Esophagus (tissue), 2 donors: Measurements from ENCODE around the gene DEFB110. TPM values are rescaled to one million over a fixed set of nuclear protein-coding genes. Genes with fewer than 3 reads are reported as not detected.

ENCODE experiments used
- H3K27ac ChIP-seq, 2 donors: one replicate each; pipeline ENCODE4 v1.5.1; 2013; ENCODE audit warnings: low read depth in 2 of 2, mild to moderate bottlenecking in 2 of 2, inconsistent platforms in 1 of 2, low read length in 1 of 2, moderate library complexity in 1 of 2
- H3K27me3 ChIP-seq, 2 donors: one replicate each; pipeline ENCODE4 v1.6.1; 2013; ENCODE audit warnings: low read length in 2 of 2, control low read depth in 1 of 2, mild to moderate bottlenecking in 1 of 2; ENCODE audit not compliant: insufficient read depth in 2 of 2, control insufficient read depth in 1 of 2
- H3K36me3 ChIP-seq, 2 donors: one replicate each; pipeline ENCODE4 v1.6.1; 2013; ENCODE audit warnings: low read length in 1 of 2; ENCODE audit not compliant: control insufficient read depth in 2 of 2, insufficient read depth in 2 of 2
- H3K4me1 ChIP-seq, 2 donors: one replicate each; pipeline ENCODE4 v1.6.1; 2013; ENCODE audit warnings: low read length in 1 of 2; ENCODE audit not compliant: control insufficient read depth in 2 of 2, insufficient read depth in 2 of 2
- H3K4me3 ChIP-seq, 2 donors: one replicate each; pipeline ENCODE4 v1.5.1; 2013; ENCODE audit warnings: low read length in 2 of 2, mild to moderate bottlenecking in 2 of 2, low read depth in 1 of 2, moderate library complexity in 1 of 2
- H3K9me3 ChIP-seq, 2 donors: one replicate each; pipeline ENCODE4 v1.6.1; 2013; ENCODE audit warnings: mild to moderate bottlenecking in 2 of 2, low read depth in 1 of 2, low read length in 1 of 2, moderate library complexity in 1 of 2; ENCODE audit not compliant: control insufficient read depth in 2 of 2, insufficient read depth in 1 of 2
- WGBS, 2 donors: extraction: QIAGEN DNeasy Blood & Tissue Kit; methylation state at CpG; one replicate each; pipeline ENCODE4 v1.1.7; 2013; 5-methylcytosine and 5-hydroxymethylcytosine counted together
- polyA plus RNA-seq, 2 donors: library from polyadenylated mRNA; stranded (reverse); fragments of 200-250 nt; gene quantifications; one replicate each; pipeline ENCODE4 v1.2.3, GENCODE V29; 2013
- donor health status: healthy with polysubstance abuse.
- donor health status: Bipolar disorder and iron deficiency.

DEFB110 gene
- not detected for polyA plus RNA-seq

DNA sequence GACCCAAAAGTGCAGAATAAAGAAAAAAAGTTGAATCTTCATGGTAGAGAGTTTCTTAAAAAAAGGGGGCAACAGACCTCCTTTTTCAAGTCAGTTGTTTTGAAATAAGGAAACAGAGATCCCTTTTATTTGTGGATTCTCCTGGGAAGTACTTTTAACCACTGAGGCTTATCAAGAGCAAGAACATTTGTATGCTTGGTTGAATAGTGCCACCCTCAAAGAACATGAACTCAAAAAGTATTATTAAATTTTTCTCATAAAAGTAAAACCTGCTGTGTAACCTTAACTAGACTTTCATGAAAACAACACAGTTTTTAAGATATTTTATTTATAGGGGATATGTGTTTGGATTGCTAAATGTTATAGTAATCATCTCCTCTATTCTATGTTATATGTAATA is at the start of gene DEFB110:
Gene DEFB110 (minus strand): TSS at position 101 of the 400 bp plus-strand sequence. CDS start 59 bp downstream, at position 42.
- Histone ChIP-seq H3K36me3 (no peaks in the 10 kb centered on the region), H3K4me1 (no peaks in the 10 kb centered on the region), H3K27me3 (no peaks in the 10 kb centered on the region), H3K9me3 (no peaks in the 10 kb centered on the region), H3K4me3 (no peak within 1 kb of the TSS), H3K27ac (no peak within 1 kb of the TSS)

GRCh38 chr6:50070101-50070500 is 48.3 kb upstream of the DEFB110 start:
- 74 to 80% methylated on average over 2 of the region's 2 CpGs for WGBS, 2 donors
- H3K36me3 ChIP-seq: no peaks in the 10 kb centered on the region
- H3K9me3 ChIP-seq: no peaks in the 10 kb centered on the region
- no peak overlapping the region for H3K27ac ChIP-seq
- H3K27me3 ChIP-seq: no peaks in the 10 kb centered on the region
- no peak overlapping the region for H3K4me3 ChIP-seq
- no peaks in the 10 kb centered on the region for H3K4me1 ChIP-seq

- no peak overlapping the region for H3K27ac ChIP-seq
- H3K9me3 ChIP-seq: no peaks in the 10 kb centered on the region
- H3K27me3 ChIP-seq: no peaks in the 10 kb centered on the region
- H3K36me3 ChIP-seq: no peaks in the 10 kb centered on the region
- no peak overlapping the region for H3K4me3 ChIP-seq
- H3K4me1 ChIP-seq: no peaks in the 10 kb centered on the region
- 10 to 11% methylated on average over 2 of the region's 2 CpGs for WGBS, 2 donors
Observed at GRCh38 chr6:50062051-50062450, 40.3 kb upstream of the DEFB110 start.

- H3K4me1 ChIP-seq: no peaks in the 10 kb centered on the region
- WGBS, 2 donors: 76 to 85% methylated on average over 1 of the region's 1 CpG
Observed at GRCh38 chr6:50056242-50056641, 34.4 kb upstream of the DEFB110 start.

DNA sequence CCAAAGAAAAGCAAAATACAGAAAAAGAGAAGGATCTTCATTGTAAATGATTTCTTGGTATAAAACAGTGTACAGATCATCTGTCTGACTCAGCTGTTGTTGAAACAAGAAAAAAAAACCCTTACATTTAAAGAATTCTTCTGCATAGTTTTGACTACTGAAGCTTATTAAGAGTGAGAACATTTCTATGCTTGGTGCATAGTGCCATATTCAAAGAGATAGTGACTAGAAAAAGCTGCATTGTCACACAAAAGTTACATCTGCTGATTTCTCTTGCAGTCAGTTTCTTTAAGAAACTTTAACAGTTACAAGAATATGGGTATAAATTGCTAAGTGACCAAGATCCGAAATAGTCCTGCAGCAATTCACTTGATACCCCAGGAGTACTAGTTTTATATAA is 28.0 kb upstream of the DEFB110 start, which contains the start of gene DEFB112:
Gene DEFB112 (minus strand): TSS at position 101 of the 400 bp plus-strand sequence. CDS start 60 bp downstream, at position 41.
- 66 to 79% methylated on average over 1 of the region's 1 CpG for WGBS, 2 donors
- no peaks in the 10 kb centered on the region for H3K27me3 ChIP-seq
- H3K36me3 ChIP-seq: no peaks in the 10 kb centered on the region

More at GRCh38 chr6:50056242-50056641, 34.4 kb upstream of the DEFB110 start:
- Histone ChIP-seq H3K4me3 (no peak overlapping the region), H3K27ac (no peak overlapping the region), H3K9me3 (no peaks in the 10 kb centered on the region), H3K36me3 (no peaks in the 10 kb centered on the region), H3K27me3 (no peaks in the 10 kb centered on the region)

GRCh38 chr6:50047026-50047425 is 25.2 kb upstream of the DEFB110 start:
- no peaks in the 10 kb centered on the region for H3K4me1 ChIP-seq
- no peak overlapping the region for H3K4me3 ChIP-seq
- 69 to 75% methylated on average over 3 of the region's 3 CpGs for WGBS, 2 donors
- H3K36me3 ChIP-seq: no peaks in the 10 kb centered on the region
- H3K27ac ChIP-seq: no peak overlapping the region
- no peaks in the 10 kb centered on the region for H3K9me3 ChIP-seq
- H3K27me3 ChIP-seq: no peaks in the 10 kb centered on the region

More for the DNA sequence above, 28.0 kb upstream of the DEFB110 start, which contains the start of gene DEFB112:
- Histone ChIP-seq H3K4me3 (no peak within 1 kb of the TSS), H3K4me1 (no peaks in the 10 kb centered on the region), H3K27ac (no peak within 1 kb of the TSS), H3K9me3 (no peaks in the 10 kb centered on the region)

GRCh38 chr6:50030777-50031562 is 9.2 kb upstream of the DEFB110 start:
- Histone ChIP-seq H3K27ac (no peak overlapping the region), H3K27me3 (no peaks in the 10 kb centered on the region), H3K4me3 (no peak overlapping the region), H3K36me3 (no peaks in the 10 kb centered on the region), H3K9me3 (no peaks in the 10 kb centered on the region), H3K4me1 (no peaks in the 10 kb centered on the region)
- WGBS, 2 donors: 48 to 51% methylated on average over 18 of the region's 18 CpGs

DNA sequence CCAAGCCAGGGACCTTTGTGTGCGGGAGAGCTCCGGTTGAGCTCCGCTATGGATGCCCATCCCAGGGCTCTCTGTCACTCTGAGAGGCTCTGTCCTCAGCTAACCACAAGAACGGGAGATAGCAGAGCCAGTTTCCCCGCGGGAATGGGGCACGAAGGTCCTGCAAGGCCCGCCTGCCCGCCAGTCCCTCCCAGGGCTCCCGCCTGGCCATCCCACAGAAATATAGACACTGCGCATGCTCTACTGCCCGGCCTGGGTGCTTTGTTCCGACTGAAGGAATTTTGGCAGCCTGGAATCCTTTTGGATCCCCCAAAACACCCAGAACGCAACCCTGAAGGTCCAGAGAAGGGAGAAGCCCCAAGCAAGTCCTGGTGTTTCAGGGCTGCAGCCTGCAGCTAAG is 8.6 kb upstream of the DEFB110 start:
- no peaks in the 10 kb centered on the region for H3K36me3 ChIP-seq
- no peak overlapping the region for H3K4me3 ChIP-seq
- H3K4me1 ChIP-seq: no peaks in the 10 kb centered on the region
- H3K27ac ChIP-seq: no peak overlapping the region
- 84 to 86% methylated on average over 14 of the region's 14 CpGs for WGBS, 2 donors
- no peaks in the 10 kb centered on the region for H3K9me3 ChIP-seq
- H3K27me3 ChIP-seq: no peaks in the 10 kb centered on the region

- no peaks in the 10 kb centered on the region for H3K4me1 ChIP-seq
- no peaks in the 10 kb centered on the region for H3K9me3 ChIP-seq
- no peaks in the 10 kb centered on the region for H3K36me3 ChIP-seq
- WGBS, 2 donors: 50 to 55% methylated on average over 4 of the region's 4 CpGs
- no peak overlapping the region for H3K4me3 ChIP-seq
- H3K27ac ChIP-seq: no peak overlapping the region
- no peaks in the 10 kb centered on the region for H3K27me3 ChIP-seq
Observed at GRCh38 chr6:50025258-50025657, 3.5 kb upstream of the DEFB110 start.

DNA sequence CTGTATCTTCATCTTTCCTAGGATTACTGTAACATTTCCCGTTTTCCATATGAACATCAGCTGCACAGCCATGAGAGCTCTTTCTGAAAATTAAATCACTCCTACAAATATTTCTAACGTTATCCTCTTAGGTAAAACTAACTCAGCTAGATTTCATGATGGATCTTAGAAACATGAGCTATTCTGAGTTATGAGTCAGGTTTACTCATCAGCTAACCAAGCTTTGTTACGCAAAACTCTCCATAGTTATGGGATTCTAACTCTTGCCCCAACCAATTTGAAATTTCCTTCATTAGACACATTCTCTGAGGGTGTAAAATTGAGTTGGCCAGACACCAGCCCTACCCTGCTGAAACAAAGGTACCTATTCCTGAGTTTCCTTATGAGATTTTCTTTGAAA is 14.0 kb downstream of the DEFB110 start:
- H3K4me1 ChIP-seq: no peaks in the 10 kb centered on the region
- no peak overlapping the region for H3K4me3 ChIP-seq
- no peaks in the 10 kb centered on the region for H3K36me3 ChIP-seq
- no peaks in the 10 kb centered on the region for H3K9me3 ChIP-seq
- 50 to 59% methylated on average over 3 of the region's 3 CpGs for WGBS, 2 donors
- no peak overlapping the region for H3K27ac ChIP-seq
- no peaks in the 10 kb centered on the region for H3K27me3 ChIP-seq
